OCI-LY3 (cell line): Measurements from ENCODE around the gene CD96.

Source experiments
- CTCF ChIP-seq: fragments of 200-600, 300-600 bp; sonication (generic); IDR thresholded peaks from 2 replicates; pipeline ENCODE4 v1.5.1; 2014; ENCODE audit warnings: antibody characterized with exemption, low read length, low read depth
- EZH2phosphoT487 ChIP-seq: fragments of 200-600 bp; shearing (Covaris generic); IDR thresholded peaks from 2 replicates; pipeline ENCODE4 v1.6.1; 2018; ENCODE audit warnings: antibody characterized with exemption, mixed run types, low read depth

DNA sequence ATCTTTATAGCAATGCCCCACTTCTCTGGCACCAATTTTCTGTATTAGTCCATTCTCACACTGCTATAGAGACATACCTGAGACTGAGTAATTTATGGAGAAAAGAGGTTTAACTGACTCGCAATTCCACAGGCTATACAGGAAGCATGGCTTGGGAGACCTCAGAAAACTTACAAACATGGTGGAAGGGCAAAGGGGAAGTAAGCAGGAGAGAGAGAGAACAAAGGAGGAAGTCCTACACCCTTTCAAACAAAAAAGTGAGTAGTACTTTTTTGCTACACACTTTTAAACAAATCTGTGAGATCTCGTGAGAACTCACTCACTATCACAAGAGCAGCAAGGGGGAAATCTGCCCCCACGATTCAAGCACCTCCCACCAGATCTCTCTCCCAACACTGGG, 120.9 kb downstream of the CD96 start:
- TF ChIP-seq CTCF: no peak
- no peak for TF ChIP-seq EZH2phosphoT487
